Measurements from ENCODE around the gene SMURF2. TPM values are rescaled to one million over a fixed set of nuclear protein-coding genes. Genes with fewer than 3 reads are reported as not detected.

The SMURF2 gene
- total RNA-seq, 4 donors from 2014 or later, result 18.4 to 92.0 (median 37.3) TPM

- no peak for DNase-seq
Observed at GRCh38 chr17:64529221-64529620, 132.9 kb downstream of the SMURF2 start.

DNA sequence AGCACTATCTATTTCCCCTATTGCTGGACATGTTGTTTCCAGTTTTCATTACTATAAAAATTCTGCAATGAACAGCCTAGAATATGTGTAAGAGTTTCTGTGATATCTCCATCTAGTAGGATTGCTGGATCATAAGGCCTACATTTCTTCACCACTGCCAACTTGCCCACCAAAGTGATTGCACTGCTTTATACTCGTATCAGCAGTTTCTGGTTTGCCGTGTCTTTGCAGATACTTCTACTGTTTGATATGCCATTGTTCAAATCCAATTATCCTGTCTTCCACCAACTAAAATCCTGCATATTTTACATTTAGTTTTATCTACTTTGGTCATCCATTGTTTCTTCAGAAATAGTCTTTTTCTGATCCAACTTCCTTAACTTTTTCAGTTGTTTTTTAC, 134.2 kb downstream of the SMURF2 start:
- Histone ChIP-seq H3K27ac (no peak overlapping the region), H3K4me3 (no peak overlapping the region), H3K9me3 (no peaks in the 10 kb centered on the region), H3K36me3 (no peaks in the 10 kb centered on the region), H3K27me3 (no peaks in the 10 kb centered on the region), H3K4me1 (no peaks in the 10 kb centered on the region)
- intact Hi-C loops (cut with DNase I; ENCODE audit: low total_unique reads), result no loop called here
- no peak for DNase-seq
- no peak for TF ChIP-seq POLR2A (IDR thresholded peaks at IDR 0.05)
- TF ChIP-seq, protein P1, sequence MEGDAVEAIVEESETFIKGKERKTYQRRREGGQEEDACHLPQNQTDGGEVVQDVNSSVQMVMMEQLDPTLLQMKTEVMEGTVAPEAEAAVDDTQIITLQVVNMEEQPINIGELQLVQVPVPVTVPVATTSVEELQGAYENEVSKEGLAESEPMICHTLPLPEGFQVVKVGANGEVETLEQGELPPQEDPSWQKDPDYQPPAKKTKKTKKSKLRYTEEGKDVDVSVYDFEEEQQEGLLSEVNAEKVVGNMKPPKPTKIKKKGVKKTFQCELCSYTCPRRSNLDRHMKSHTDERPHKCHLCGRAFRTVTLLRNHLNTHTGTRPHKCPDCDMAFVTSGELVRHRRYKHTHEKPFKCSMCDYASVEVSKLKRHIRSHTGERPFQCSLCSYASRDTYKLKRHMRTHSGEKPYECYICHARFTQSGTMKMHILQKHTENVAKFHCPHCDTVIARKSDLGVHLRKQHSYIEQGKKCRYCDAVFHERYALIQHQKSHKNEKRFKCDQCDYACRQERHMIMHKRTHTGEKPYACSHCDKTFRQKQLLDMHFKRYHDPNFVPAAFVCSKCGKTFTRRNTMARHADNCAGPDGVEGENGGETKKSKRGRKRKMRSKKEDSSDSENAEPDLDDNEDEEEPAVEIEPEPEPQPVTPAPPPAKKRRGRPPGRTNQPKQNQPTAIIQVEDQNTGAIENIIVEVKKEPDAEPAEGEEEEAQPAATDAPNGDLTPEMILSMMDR (IDR thresholded peaks at IDR 0.05), result no peak

More at GRCh38 chr17:64529221-64529620, 132.9 kb downstream of the SMURF2 start:
- no peaks in the 10 kb centered on the region for H3K4me1 ChIP-seq
- H3K27me3 ChIP-seq, result no peaks in the 10 kb centered on the region
- H3K27ac ChIP-seq, result no peak overlapping the region
- intact Hi-C loops (cut with DNase I; ENCODE audit: low total_unique reads), result no loop called here
- no peak for TF ChIP-seq POLR2A (IDR thresholded peaks at IDR 0.05)
- TF ChIP-seq, protein P1 (IDR thresholded peaks at IDR 0.05), result no peak
- no peaks in the 10 kb centered on the region for H3K36me3 ChIP-seq
- H3K4me3 ChIP-seq, result no peak overlapping the region
- H3K9me3 ChIP-seq, result no peaks in the 10 kb centered on the region

- no peaks in the 10 kb centered on the region for H3K36me3 ChIP-seq
- no peaks in the 10 kb centered on the region for H3K4me1 ChIP-seq
- no peak overlapping the region for H3K27ac ChIP-seq
- H3K27me3 ChIP-seq, result no peaks in the 10 kb centered on the region
- no peak overlapping the region for H3K4me3 ChIP-seq
- no peak for TF ChIP-seq POLR2A (IDR thresholded peaks at IDR 0.05)
- TF ChIP-seq, protein P1 (IDR thresholded peaks at IDR 0.05), result no peak
- H3K9me3 ChIP-seq, result no peaks in the 10 kb centered on the region
- no peak for DNase-seq
- intact Hi-C loops (cut with DNase I; ENCODE audit: low total_unique reads), result no loop called here
Observed at GRCh38 chr17:64520359-64520758, 141.7 kb downstream of the SMURF2 start.

DNA sequence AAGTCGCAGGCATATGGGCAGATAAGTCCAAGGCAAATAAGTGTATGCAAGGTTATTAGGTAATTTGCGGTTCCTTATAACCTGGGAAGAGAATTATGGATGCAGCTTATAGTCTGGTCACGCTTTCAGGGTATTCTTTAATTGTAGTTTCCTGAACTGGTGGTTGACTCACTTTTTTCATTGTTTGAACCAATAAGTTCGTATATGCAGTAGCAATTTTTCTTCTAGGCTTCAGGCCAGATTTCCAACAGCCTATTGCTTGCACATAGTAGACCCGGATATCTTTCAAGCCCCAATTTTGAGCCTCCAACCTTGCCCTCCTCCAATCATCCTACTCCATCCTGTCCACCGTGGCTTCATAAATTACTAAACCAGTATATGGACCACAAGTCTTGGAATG, 142.5 kb downstream of the SMURF2 start:
- intact Hi-C loops (cut with DNase I; ENCODE audit: low total_unique reads), result no loop called here

DNA sequence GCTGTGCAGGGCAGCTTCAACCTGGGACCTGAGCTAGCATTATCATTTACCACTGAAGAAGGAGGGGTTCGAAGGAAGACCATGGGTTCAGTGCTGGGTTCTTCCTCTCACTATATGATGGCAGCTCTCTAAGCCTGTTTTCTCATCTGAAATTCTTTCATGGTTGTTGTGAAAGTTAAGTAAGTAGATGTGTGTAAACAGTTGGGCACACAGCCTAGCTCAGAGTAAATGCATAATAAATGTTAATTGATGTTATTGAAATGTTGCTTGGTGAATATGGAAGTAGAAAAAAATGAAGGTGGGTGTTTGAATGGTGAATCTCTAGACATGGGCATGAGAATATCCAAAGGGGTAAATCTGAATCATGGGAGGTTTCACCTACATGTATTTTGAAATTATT, 146.3 kb downstream of the SMURF2 start:
- intact Hi-C loops (cut with DNase I; ENCODE audit: low total_unique reads), result no loop called here
- TF ChIP-seq POLR2A (IDR thresholded peaks at IDR 0.05), result no peak
- TF ChIP-seq, protein P1 (IDR thresholded peaks at IDR 0.05), result no peak
- no peaks in the 10 kb centered on the region for H3K36me3 ChIP-seq

More for the DNA sequence above, 142.5 kb downstream of the SMURF2 start:
- Histone ChIP-seq H3K27me3 (no peaks in the 10 kb centered on the region), H3K9me3 (no peaks in the 10 kb centered on the region), H3K4me3 (no peak overlapping the region), H3K27ac (no peak overlapping the region), H3K36me3 (no peaks in the 10 kb centered on the region), H3K4me1 (no peaks in the 10 kb centered on the region)
- DNase-seq, result no peak
- TF ChIP-seq, protein P1 (IDR thresholded peaks at IDR 0.05), result no peak
- TF ChIP-seq POLR2A (IDR thresholded peaks at IDR 0.05), result no peak

More for the DNA sequence above, 146.3 kb downstream of the SMURF2 start:
- Histone ChIP-seq H3K4me3 (no peak overlapping the region), H3K9me3 (no peaks in the 10 kb centered on the region), H3K27me3 (no peaks in the 10 kb centered on the region), H3K4me1 (no peaks in the 10 kb centered on the region), H3K27ac (no peak overlapping the region)
- DNase-seq, result no peak

Measured in uterus (tissue), 4 donors.